Measurements from ENCODE around the gene BABAM2. TPM values are rescaled to one million over a fixed set of nuclear protein-coding genes. Genes with fewer than 3 reads are reported as not detected.

Gene BABAM2
- total and polyA plus RNA-seq, 2 of the 4 experiments (the other 2 are of a cell fraction) = 20.9 to 23.1 TPM

GRCh38 chr2:28375742-28376631, 485.5 kb downstream of the BABAM2 start:
- Histone ChIP-seq H3K18ac (ENCODE audit: low read depth, low read length) (no peak overlapping the region), H3K14ac (replicated peaks; ENCODE audit: low read depth, low read length) (no peak overlapping the region), H3K4ac (ENCODE audit: low read depth, low read length) (no peak overlapping the region), H2BK20ac (ENCODE audit: low read depth, low read length) (no peak overlapping the region), H3K9me3 (ENCODE audit: control insufficient read depth, insufficient read depth, low read length) (no peaks in the 10 kb centered on the region), H2BK15ac (ENCODE audit: low read depth, low read length) (no peak overlapping the region), H2AK9ac (replicated peaks; ENCODE audit: low read depth, low read length, poor library complexity) (peak overlapping the region; percentile 25), H2AFZ (replicated peaks; ENCODE audit: low read length, poor library complexity) (no peak overlapping the region), H2BK5ac (ENCODE audit: low read depth, low read length, poor library complexity, severe bottlenecking) (no peak overlapping the region), H2AK5ac (ENCODE audit: low read depth, low read length) (no peak overlapping the region; the same call in 1 of the 2 replicates), H3K27me3 (ENCODE audit: control insufficient read depth, insufficient read depth, low read length) (peaks cover 14% of the 10 kb centered on the region), H3K23ac (ENCODE audit: low read depth, low read length) (no peak overlapping the region), H4K8ac (ENCODE audit: low read depth in 2 of 2, low read length in 2 of 2) (no peak overlapping the region), H3K27ac (ENCODE audit: insufficient read depth, low read length) (no peak overlapping the region), H3K4me1 (ENCODE audit: control insufficient read depth, insufficient read depth, low read length) (no peaks in the 10 kb centered on the region), H4K5ac (ENCODE audit: low read depth, low read length) (no peak overlapping the region), H3K9me1 (ENCODE audit: insufficient read depth, low read length) (no peaks in the 10 kb centered on the region), H3K79me1 (ENCODE audit: low read depth in 1 of 2, low read length in 2 of 2) (no peaks in the 10 kb centered on the region), H3K4me2 (ENCODE audit: low read depth, low read length) (no peak overlapping the region), H2BK120ac (ENCODE audit: low read depth, low read length) (no peak overlapping the region), H4K91ac (ENCODE audit: insufficient read depth, low read depth, low read length) (no peak overlapping the region), H3K4me3 (ENCODE audit: insufficient read depth, low read depth, low read length) (no peak overlapping the region), H3K36me3 (ENCODE audit: control insufficient read depth, insufficient read depth, low read length) (no peaks in the 10 kb centered on the region), H3K9ac (ENCODE audit: low read depth, low read length) (no peak overlapping the region), H3K56ac (ENCODE audit: extremely low read depth, insufficient read depth, low read length) (no peak overlapping the region), H4K20me1 (ENCODE audit: insufficient read depth, low read length) (no peaks in the 10 kb centered on the region)
- DNase-seq = no peak
- in situ Hi-C loops (cut with MboI; ENCODE audit: low sequenced_read_pairs) (no loop called here), dilution Hi-C loops (cut with HindIII; ENCODE audit: low sequenced_read_pairs, unreplicated experiment) (no loop called here), intact Hi-C loops (cut with micrococcal nuclease) (no loop called here)
- no TSS peak for BruUV-seq (replicated peaks)
- TF ChIP-seq RFX5 (IDR thresholded peaks at IDR 0.05; ENCODE audit: low read depth, low read length) (no peak), FOS (IDR thresholded peaks at IDR 0.05; ENCODE audit: low read depth, low read length) (no peak), RCOR1 (IDR thresholded peaks at IDR 0.05; ENCODE audit: insufficient replicate concordance, low read length) (no peak), USF2 (IDR thresholded peaks at IDR 0.05; ENCODE audit: low read depth, low read length) (no peak), MAZ (IDR thresholded peaks at IDR 0.05; ENCODE audit: borderline replicate concordance, low read depth, low read length) (no peak), CHD1 (IDR thresholded peaks at IDR 0.05; ENCODE audit: low read depth, low read length) (no peak)
- TF ChIP-seq, protein P1, sequence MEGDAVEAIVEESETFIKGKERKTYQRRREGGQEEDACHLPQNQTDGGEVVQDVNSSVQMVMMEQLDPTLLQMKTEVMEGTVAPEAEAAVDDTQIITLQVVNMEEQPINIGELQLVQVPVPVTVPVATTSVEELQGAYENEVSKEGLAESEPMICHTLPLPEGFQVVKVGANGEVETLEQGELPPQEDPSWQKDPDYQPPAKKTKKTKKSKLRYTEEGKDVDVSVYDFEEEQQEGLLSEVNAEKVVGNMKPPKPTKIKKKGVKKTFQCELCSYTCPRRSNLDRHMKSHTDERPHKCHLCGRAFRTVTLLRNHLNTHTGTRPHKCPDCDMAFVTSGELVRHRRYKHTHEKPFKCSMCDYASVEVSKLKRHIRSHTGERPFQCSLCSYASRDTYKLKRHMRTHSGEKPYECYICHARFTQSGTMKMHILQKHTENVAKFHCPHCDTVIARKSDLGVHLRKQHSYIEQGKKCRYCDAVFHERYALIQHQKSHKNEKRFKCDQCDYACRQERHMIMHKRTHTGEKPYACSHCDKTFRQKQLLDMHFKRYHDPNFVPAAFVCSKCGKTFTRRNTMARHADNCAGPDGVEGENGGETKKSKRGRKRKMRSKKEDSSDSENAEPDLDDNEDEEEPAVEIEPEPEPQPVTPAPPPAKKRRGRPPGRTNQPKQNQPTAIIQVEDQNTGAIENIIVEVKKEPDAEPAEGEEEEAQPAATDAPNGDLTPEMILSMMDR (conservative IDR thresholded peaks at IDR 0.05; ENCODE audit: low read depth, low read length) = no peak
- 83% methylated on average over 2 of the region's 8 CpGs; no CpG with 5 or more reads in 1 of the 2 experiments for WGBS, 2 experiments (ENCODE audit: extremely low coverage in 2 of 2, insufficient read length in 1 of 2)
- ChIA-PET CTCF (no interaction called here), POLR2A (ENCODE audit: unreplicated experiment) (no interaction called here)
- no peak for ATAC-seq (ENCODE audit: low read depth)
